ENCODE data around the gene BTN2A1.

Gene BTN2A1

GRCh38 chr6:26464416-26465131 is 6.8 kb downstream of the BTN2A1 start:
- in situ Hi-C loops (cut with MboI; ENCODE audit: low sequenced_read_pairs), result no loop called here

- in situ Hi-C loops (cut with MboI; ENCODE audit: low sequenced_read_pairs), result no loop called here
These were observed 8.0 kb downstream of the BTN2A1 start for GRCh38 chr6:26465776-26466175.

GRCh38 chr6:26468829-26469228 is 11.1 kb downstream of the BTN2A1 start:
- in situ Hi-C loops (cut with MboI; ENCODE audit: low sequenced_read_pairs), result no loop called here

- in situ Hi-C loops (cut with MboI; ENCODE audit: low sequenced_read_pairs), result no loop called here
These were observed 12.9 kb downstream of the BTN2A1 start for GRCh38 chr6:26470643-26471042.

- in situ Hi-C loops (cut with MboI; ENCODE audit: low sequenced_read_pairs), result no loop called here
These were observed 14.2 kb downstream of the BTN2A1 start for GRCh38 chr6:26471970-26472369.

GRCh38 chr6:26472549-26473290 is 15.0 kb downstream of the BTN2A1 start:
- in situ Hi-C loops (cut with MboI; ENCODE audit: low sequenced_read_pairs), result no loop called here

GRCh38 chr6:26473429-26473757 is 15.6 kb downstream of the BTN2A1 start:
- in situ Hi-C loops (cut with MboI; ENCODE audit: low sequenced_read_pairs), result no loop called here

GRCh38 chr6:26473758-26474438 is 16.1 kb downstream of the BTN2A1 start:
- in situ Hi-C loops (cut with MboI; ENCODE audit: low sequenced_read_pairs), result no loop called here

- in situ Hi-C loops (cut with MboI; ENCODE audit: low sequenced_read_pairs), result no loop called here
These were observed 16.7 kb downstream of the BTN2A1 start for GRCh38 chr6:26474439-26474881.

- in situ Hi-C loops (cut with MboI; ENCODE audit: low sequenced_read_pairs), result no loop called here
These were observed 18.3 kb downstream of the BTN2A1 start for GRCh38 chr6:26475823-26476729.

GRCh38 chr6:26476896-26477295 is 19.1 kb downstream of the BTN2A1 start:
- in situ Hi-C loops (cut with MboI; ENCODE audit: low sequenced_read_pairs), result no loop called here

- in situ Hi-C loops (cut with MboI; ENCODE audit: low sequenced_read_pairs), result no loop called here
These were observed 19.7 kb downstream of the BTN2A1 start for GRCh38 chr6:26477426-26477825.

GRCh38 chr6:26478100-26478984 is 20.6 kb downstream of the BTN2A1 start:
- in situ Hi-C loops (cut with MboI; ENCODE audit: low sequenced_read_pairs), result no loop called here

GRCh38 chr6:26478985-26479278 is 21.2 kb downstream of the BTN2A1 start:
- in situ Hi-C loops (cut with MboI; ENCODE audit: low sequenced_read_pairs), result no loop called here

GRCh38 chr6:26482338-26482737 is 24.6 kb downstream of the BTN2A1 start:
- in situ Hi-C loops (cut with MboI; ENCODE audit: low sequenced_read_pairs), result no loop called here

GRCh38 chr6:26483727-26484126 is 26.0 kb downstream of the BTN2A1 start:
- in situ Hi-C loops (cut with MboI; ENCODE audit: low sequenced_read_pairs), result no loop called here

- in situ Hi-C loops (cut with MboI; ENCODE audit: low sequenced_read_pairs), result no loop called here
These were observed 26.4 kb downstream of the BTN2A1 start for GRCh38 chr6:26484161-26484560.

- in situ Hi-C loops (cut with MboI; ENCODE audit: low sequenced_read_pairs), result no loop called here
These were observed 27.5 kb downstream of the BTN2A1 start for GRCh38 chr6:26485112-26485780.

- in situ Hi-C loops (cut with MboI; ENCODE audit: low sequenced_read_pairs), result no loop called here
These were observed 28.6 kb downstream of the BTN2A1 start for GRCh38 chr6:26486358-26486757.

- in situ Hi-C loops (cut with MboI; ENCODE audit: low sequenced_read_pairs), result no loop called here
These were observed 29.7 kb downstream of the BTN2A1 start for GRCh38 chr6:26487466-26487865.

All from HL-60/S4 (cell line).